Pancreas (tissue), 10 donors: ENCODE measurements around the gene VMAC. TPM values are rescaled to one million over a fixed set of nuclear protein-coding genes. Genes with fewer than 3 reads are reported as not detected.

Experiments
- ATAC-seq, 4 donors: fragments of 200-7000 bp; cut with Tn5 transposase; one replicate each; pipeline versions ENCODE4 v1.8.0 to v1.9.1; 2020; ENCODE audit warnings: mild to moderate bottlenecking in 4 of 4, moderate library complexity in 4 of 4
- DNase-seq, 6 donors: peaks; one replicate each; pipeline ENCODE4 v3.0.0-alpha.2; 2020
- FAIRE-seq: peaks from 2 replicates; lab custom pipeline; 2012; peaks lifted over from hg19 to GRCh38; lab: Jason Lieb, UNC
- H3K27ac ChIP-seq, 4 donors: fragments of 200-600 bp; sonication (generic); 1 replicate in 3 of 4; 2 replicates in 1 of 4; pipeline versions ENCODE4 v1.5.0 to v1.8.0; 2020
- H3K27me3 ChIP-seq, 4 donors: fragments of 200-600 bp; one replicate each; pipeline ENCODE4 v1.8.0; 2021
- H3K36me3 ChIP-seq, 3 donors: fragments of 200-600 bp; sonication (generic) in 1 of 3; one replicate each; pipeline versions ENCODE4 v1.5.0 to v1.8.0; 2020 to 2021
- H3K4me1 ChIP-seq, 3 donors: fragments of 200-600 bp; one replicate each; pipeline ENCODE4 v1.8.0; 2021
- H3K4me3 ChIP-seq, 4 donors: fragments of 200-600 bp; sonication (generic) in 2 of 4; one replicate each; pipeline versions ENCODE4 v1.5.0 to v1.8.0; 2020 to 2021
- H3K9me3 ChIP-seq, 4 donors: fragments of 200-600 bp; one replicate each; pipeline ENCODE4 v1.8.0; 2021
- CTCF ChIP-seq, 4 donors: fragments of 200-600 bp; sonication (generic) in 3 of 4; IDR thresholded peaks; one replicate each; pipeline versions ENCODE4 v1.5.0 to v1.8.0; 2021; ENCODE audit warnings: antibody characterized with exemption in 4 of 4
- WGBS, 2 donors: extraction: QIAGEN DNeasy Blood & Tissue Kit; methylation state at CpG; one replicate each; pipeline ENCODE4 v1.1.7; 2013; 5-methylcytosine and 5-hydroxymethylcytosine counted together
- intact Hi-C, 3 donors: fragments of 100-400 bp; cut with DNase I; formaldehyde crosslinking; loops; one replicate each; pipeline versions ENCODE4 v1.11.1 to v1.14.2; 2022
- polyA plus RNA-seq, 2 donors: library from polyadenylated mRNA; stranded (reverse); fragments of 200-250 nt; gene quantifications; one replicate each; pipeline ENCODE4 v1.2.3, GENCODE V29; 2013
- total RNA-seq, 6 donors: library from RNA; stranded (reverse); fragmentation: NEBNext Ultra II Directional in 4 of 6; extraction: Animal tissue kit (Norgen Biotek cat#: 25700) in 4 of 6; gene quantifications; one replicate each; pipeline versions ENCODE4 v1.2.1 to v1.2.4, GENCODE V29; 2021 to 2023
- donor health status: healthy with polysubstance abuse.
- donor health status: DM: no; HTN: no; CAD: no; lungs with moderate emphysema.
- donor health status: DM: no; HTN: no; CAD: no.
- donor health status: control.
- donor health status: control.
- donor health status: Bipolar disorder and iron deficiency.
- donor health status: DM: yes; HTN: yes; CAD: no.
- donor health status: DM: no; HTN: no; CAD: no.
- donor health status: DM: no; HTN: no; CAD: no.
- donor health status: DM: yes; HTN: yes; CAD: no.

The VMAC gene
- total and polyA plus RNA-seq, 8 donors, result 2.9 to 10.1 (median 4.6) TPM

GRCh38 chr19:5940260-5941208, 35.9 kb downstream of the VMAC start:
- no peak overlapping the region for H3K4me3 ChIP-seq
- no peak overlapping the region for H3K27ac ChIP-seq
- peaks cover 0 to 7% (median 6%) of the 10 kb centered on the region in 3 donors for H3K4me1 ChIP-seq
- ATAC-seq (no peak), DNase-seq (peak in 1 of 6 donors; percentile 39), FAIRE-seq (no peak)
- no peak for TF ChIP-seq CTCF (IDR thresholded peaks at IDR 0.05)
- no peaks in the 10 kb centered on the region for H3K27me3 ChIP-seq
- 88% methylated on average over 21 of the region's 21 CpGs for WGBS, 2 donors
- no peaks in the 10 kb centered on the region for H3K36me3 ChIP-seq
- no peaks in the 10 kb centered on the region for H3K9me3 ChIP-seq
- intact Hi-C loops, result no loop called here

DNA sequence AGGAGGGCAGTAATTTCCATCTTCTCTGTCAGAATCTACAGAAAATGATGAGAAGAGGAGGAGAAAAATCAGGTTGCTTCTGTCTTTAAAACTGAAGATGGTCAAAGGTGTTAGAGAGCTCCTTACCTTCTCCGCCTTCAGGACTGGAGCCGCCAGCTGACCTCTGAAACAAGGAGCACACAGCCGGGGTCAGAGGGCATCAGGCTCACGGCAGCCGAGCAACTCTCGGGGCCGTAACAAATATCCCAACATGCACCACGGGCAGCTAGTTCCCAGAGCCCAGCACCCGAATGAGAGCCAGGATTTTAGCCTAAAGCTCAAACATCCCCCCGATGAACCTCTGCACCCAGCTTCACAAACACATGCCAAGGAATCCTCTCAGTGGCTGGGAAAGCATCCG, 37.0 kb downstream of the VMAC start:
- ATAC-seq (no peak), FAIRE-seq (no peak), DNase-seq (peak in 1 of 6 donors; percentile 26)
- Histone ChIP-seq H3K36me3 (no peaks in the 10 kb centered on the region), H3K9me3 (no peaks in the 10 kb centered on the region), H3K27ac (no peak overlapping the region), H3K4me1 (peaks cover 0 to under 1% (median 0%) of the 10 kb centered on the region in 3 donors), H3K4me3 (no peak overlapping the region), H3K27me3 (no peaks in the 10 kb centered on the region)
- TF ChIP-seq CTCF (IDR thresholded peaks at IDR 0.05), result no peak
- intact Hi-C loops, result no loop called here
- 90 to 91% methylated on average over 11 of the region's 11 CpGs for WGBS, 2 donors

- Histone ChIP-seq H3K4me3 (no peak overlapping the region), H3K27ac (no peak overlapping the region), H3K36me3 (no peaks in the 10 kb centered on the region), H3K4me1 (no peaks in the 10 kb centered on the region), H3K9me3 (no peaks in the 10 kb centered on the region), H3K27me3 (no peaks in the 10 kb centered on the region)
- 85 to 91% methylated on average over 10 of the region's 10 CpGs for WGBS, 2 donors
- no peak for TF ChIP-seq CTCF (IDR thresholded peaks at IDR 0.05)
- ATAC-seq, result no peak
- FAIRE-seq, result no peak
- intact Hi-C loops, result no loop called here
- no peak for DNase-seq
These were observed 38.4 kb downstream of the VMAC start for GRCh38 chr19:5943045-5943444.

DNA sequence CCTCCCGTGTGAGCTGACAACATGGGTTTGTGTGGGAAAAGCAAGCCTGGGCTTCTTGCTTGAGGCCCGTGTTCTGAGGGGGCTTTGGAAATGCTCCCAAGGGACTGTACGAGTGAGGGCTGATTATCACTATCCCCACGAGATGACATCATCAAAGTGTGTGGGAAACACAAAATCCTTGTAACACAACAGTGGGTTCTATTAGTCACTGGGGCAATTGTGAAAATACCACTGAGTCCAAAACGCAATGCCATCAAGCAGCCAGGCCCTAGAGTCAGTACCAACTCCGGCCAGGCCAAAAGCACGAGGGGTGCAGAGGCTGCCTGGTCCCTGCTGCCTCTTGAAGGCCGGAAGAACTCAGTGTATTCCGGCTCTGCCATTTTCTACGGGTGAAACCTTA, 39.0 kb downstream of the VMAC start:
- no peak for FAIRE-seq

More for the DNA sequence above, 39.0 kb downstream of the VMAC start:
- DNase-seq, result no peak
- TF ChIP-seq CTCF (IDR thresholded peaks at IDR 0.05), result no peak
- H3K27ac ChIP-seq, result no peak overlapping the region
- ATAC-seq, result no peak
- H3K9me3 ChIP-seq, result no peaks in the 10 kb centered on the region
- intact Hi-C loops, result no loop called here
- WGBS, 2 donors, result 76 to 81% methylated on average over 10 of the region's 10 CpGs
- no peaks in the 10 kb centered on the region for H3K36me3 ChIP-seq
- no peaks in the 10 kb centered on the region for H3K27me3 ChIP-seq
- no peak overlapping the region for H3K4me3 ChIP-seq
- no peaks in the 10 kb centered on the region for H3K4me1 ChIP-seq
